Measurements from ENCODE around the gene ITIH1.
"Not testable (repeated sequence)": the region's sequence is repeated elsewhere in the genome, so short reads cannot be mapped to it uniquely, and the experiment has no call there.

ITIH1 gene

GRCh38 chr3:52777127-52777958, at the start of gene ITIH1:
TSS of gene ITIH1 (plus strand) at chr3:52777599. CDS start at chr3:52777616, 17 bp downstream.
- in situ Hi-C loops (cut with MboI; ENCODE audit: low sequenced_read_pairs): no loop called here

GRCh38 chr3:52728753-52729152, 48.6 kb upstream of the ITIH1 start:
- in situ Hi-C loops (cut with MboI; ENCODE audit: low sequenced_read_pairs): not testable (repeated sequence)

GRCh38 chr3:52730681-52731080, 46.7 kb upstream of the ITIH1 start:
- in situ Hi-C loops (cut with MboI; ENCODE audit: low sequenced_read_pairs): no loop called here

GRCh38 chr3:52731590-52731989, 45.8 kb upstream of the ITIH1 start:
- in situ Hi-C loops (cut with MboI; ENCODE audit: low sequenced_read_pairs): no loop called here

GRCh38 chr3:52733256-52733891, 44.0 kb upstream of the ITIH1 start:
- in situ Hi-C loops (cut with MboI; ENCODE audit: low sequenced_read_pairs): no loop called here

- in situ Hi-C loops (cut with MboI; ENCODE audit: low sequenced_read_pairs): no loop called here
These were observed 37.7 kb upstream of the ITIH1 start for GRCh38 chr3:52739730-52740129.

- in situ Hi-C loops (cut with MboI; ENCODE audit: low sequenced_read_pairs): no loop called here
These were observed 34.9 kb upstream of the ITIH1 start for GRCh38 chr3:52742418-52743041.

GRCh38 chr3:52743152-52743551, 34.2 kb upstream of the ITIH1 start:
- in situ Hi-C loops (cut with MboI; ENCODE audit: low sequenced_read_pairs): no loop called here

- in situ Hi-C loops (cut with MboI; ENCODE audit: low sequenced_read_pairs): no loop called here
These were observed 33.7 kb upstream of the ITIH1 start for GRCh38 chr3:52743721-52744120.

GRCh38 chr3:52752045-52752660, 25.2 kb upstream of the ITIH1 start:
- in situ Hi-C loops (cut with MboI; ENCODE audit: low sequenced_read_pairs): no loop called here

- in situ Hi-C loops (cut with MboI; ENCODE audit: low sequenced_read_pairs): no loop called here
These were observed 23.0 kb upstream of the ITIH1 start for GRCh38 chr3:52754373-52754772.

GRCh38 chr3:52756141-52756540, 21.3 kb upstream of the ITIH1 start:
- in situ Hi-C loops (cut with MboI; ENCODE audit: low sequenced_read_pairs): no loop called here

GRCh38 chr3:52763466-52763865, 13.9 kb upstream of the ITIH1 start:
- in situ Hi-C loops (cut with MboI; ENCODE audit: low sequenced_read_pairs): no loop called here

GRCh38 chr3:52769786-52770455, 7.5 kb upstream of the ITIH1 start:
- in situ Hi-C loops (cut with MboI; ENCODE audit: low sequenced_read_pairs): no loop called here

- in situ Hi-C loops (cut with MboI; ENCODE audit: low sequenced_read_pairs): no loop called here
These were observed 6.7 kb upstream of the ITIH1 start, which contains the start of gene NEK4 for GRCh38 chr3:52770496-52771333. TSS of gene NEK4 (minus strand) at chr3:52770940. CDS start at chr3:52770746, 194 bp downstream.

GRCh38 chr3:52771334-52771681, 6.1 kb upstream of the ITIH1 start:
- in situ Hi-C loops (cut with MboI; ENCODE audit: low sequenced_read_pairs): no loop called here

- in situ Hi-C loops (cut with MboI; ENCODE audit: low sequenced_read_pairs): no loop called here
These were observed 5.7 kb upstream of the ITIH1 start for GRCh38 chr3:52771702-52772101.

GRCh38 chr3:52773361-52774065, 3.9 kb upstream of the ITIH1 start:
- in situ Hi-C loops (cut with MboI; ENCODE audit: low sequenced_read_pairs): no loop called here

GRCh38 chr3:52774066-52774713, 3.2 kb upstream of the ITIH1 start:
- in situ Hi-C loops (cut with MboI; ENCODE audit: low sequenced_read_pairs): no loop called here

Measured in hTERT RPE-1 (cell line).